HG03108 (cell line): ENCODE data around the gene WWC1.

ENCODE experiments used
- ATAC-seq: cut with Tn5 transposase; IDR thresholded peaks from one replicate; pipeline ENCODE4 v1.9.1; 2021; ENCODE audit warnings: moderate library complexity; ENCODE audit not compliant: unreplicated experiment

Gene WWC1

GRCh38 chr5:168401880-168402279 is 110.4 kb downstream of the WWC1 start:
- no peak for ATAC-seq

GRCh38 chr5:168404365-168404764 is 112.9 kb downstream of the WWC1 start:
- no peak for ATAC-seq

- ATAC-seq, result no peak
Observed at GRCh38 chr5:168407211-168407610, 115.8 kb downstream of the WWC1 start.

GRCh38 chr5:168408561-168409305 is 117.3 kb downstream of the WWC1 start:
- no peak for ATAC-seq

- ATAC-seq, result no peak
Observed at GRCh38 chr5:168409591-168410458, 118.4 kb downstream of the WWC1 start.

- ATAC-seq, result no peak
Observed at GRCh38 chr5:168411871-168412270, 120.4 kb downstream of the WWC1 start.

- no peak for ATAC-seq
Observed at GRCh38 chr5:168413062-168413461, 121.6 kb downstream of the WWC1 start.

GRCh38 chr5:168413596-168413995 is 122.2 kb downstream of the WWC1 start:
- ATAC-seq, result no peak

- ATAC-seq, result no peak
Observed at GRCh38 chr5:168415401-168415800, 124.0 kb downstream of the WWC1 start.

GRCh38 chr5:168415971-168416370 is 124.5 kb downstream of the WWC1 start:
- ATAC-seq, result no peak

- no peak for ATAC-seq
Observed at GRCh38 chr5:168417731-168418429, 126.4 kb downstream of the WWC1 start.

- ATAC-seq, result no peak
Observed at GRCh38 chr5:168420461-168420860, 129.0 kb downstream of the WWC1 start.

- ATAC-seq, result no peak
Observed at GRCh38 chr5:168422431-168422830, 131.0 kb downstream of the WWC1 start.

- no peak for ATAC-seq
Observed at GRCh38 chr5:168423478-168423877, 132.0 kb downstream of the WWC1 start.

GRCh38 chr5:168423971-168424370 is 132.5 kb downstream of the WWC1 start:
- ATAC-seq, result no peak

GRCh38 chr5:168424594-168425323 is 133.3 kb downstream of the WWC1 start:
- no peak for ATAC-seq

- no peak for ATAC-seq
Observed at GRCh38 chr5:168426007-168426863, 134.8 kb downstream of the WWC1 start.

GRCh38 chr5:168426864-168427172 is 135.4 kb downstream of the WWC1 start:
- no peak for ATAC-seq

- ATAC-seq, result no peak
Observed at GRCh38 chr5:168427224-168427623, 135.8 kb downstream of the WWC1 start.

- no peak for ATAC-seq
Observed at GRCh38 chr5:168428552-168428951, 137.1 kb downstream of the WWC1 start.
